HL-60/S4 treated with phorbol 12-myristate 13-acetate at 8.2 ng/mL for 4 days and 3 days (cell line): ENCODE data around the gene HSPA1B.
"Not testable (repeated sequence)": the region's sequence is repeated elsewhere in the genome, so short reads cannot be mapped to it uniquely, and the experiment has no call there.

ENCODE experiments used
- in situ Hi-C: fragments of 300-500 bp; cut with MboI; formaldehyde crosslinking; loops from 2 replicates; pipeline ENCODE4 v1.15.0; 2022; ENCODE audit warnings: low sequenced_read_pairs

Gene HSPA1B

DNA sequence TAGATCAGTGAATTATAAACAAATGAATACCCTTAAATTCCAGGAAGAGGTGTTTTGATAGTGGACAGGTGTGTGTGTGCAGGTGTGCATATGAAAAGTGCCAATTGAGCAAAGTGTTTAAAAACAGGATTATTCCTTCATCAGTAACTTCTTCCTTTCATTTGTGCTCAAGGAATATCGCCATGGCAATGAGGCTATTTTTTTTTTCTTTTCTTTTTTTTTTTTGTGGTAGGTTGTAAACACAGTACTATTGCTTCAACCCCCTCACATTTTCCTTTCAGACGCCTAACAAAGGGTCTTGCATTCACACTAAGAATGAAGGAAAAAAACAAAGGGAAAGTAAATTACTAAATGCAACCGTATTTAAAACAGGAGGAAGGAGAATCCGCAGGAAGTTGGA is 2.0 kb upstream of the HSPA1B start:
- in situ Hi-C loops = no loop called here

DNA sequence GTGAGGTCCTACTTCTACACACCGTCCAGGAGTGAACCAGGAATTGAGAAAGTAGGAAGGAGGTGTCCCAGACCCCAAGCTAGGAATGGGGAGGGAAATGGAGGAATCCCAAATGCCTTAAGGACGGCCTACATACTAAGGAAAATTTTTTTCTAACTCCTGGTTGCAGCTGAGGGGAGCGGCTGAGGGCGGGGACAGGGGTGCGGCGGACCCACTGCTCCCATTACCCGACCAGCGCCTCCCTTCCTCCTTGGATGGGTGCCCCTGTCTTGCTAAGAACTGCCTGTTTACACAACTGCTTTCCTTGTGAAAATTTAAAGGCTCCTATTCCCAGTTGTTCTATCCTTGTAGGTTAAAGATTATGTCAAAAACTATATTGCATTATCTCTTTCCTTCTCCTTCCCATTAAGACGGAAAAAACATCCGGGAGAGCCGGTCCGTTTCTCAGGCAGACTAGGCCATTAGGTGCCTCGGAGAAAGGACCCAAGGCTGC is 699 bp upstream of the HSPA1B start:
- in situ Hi-C loops = no loop called here

DNA sequence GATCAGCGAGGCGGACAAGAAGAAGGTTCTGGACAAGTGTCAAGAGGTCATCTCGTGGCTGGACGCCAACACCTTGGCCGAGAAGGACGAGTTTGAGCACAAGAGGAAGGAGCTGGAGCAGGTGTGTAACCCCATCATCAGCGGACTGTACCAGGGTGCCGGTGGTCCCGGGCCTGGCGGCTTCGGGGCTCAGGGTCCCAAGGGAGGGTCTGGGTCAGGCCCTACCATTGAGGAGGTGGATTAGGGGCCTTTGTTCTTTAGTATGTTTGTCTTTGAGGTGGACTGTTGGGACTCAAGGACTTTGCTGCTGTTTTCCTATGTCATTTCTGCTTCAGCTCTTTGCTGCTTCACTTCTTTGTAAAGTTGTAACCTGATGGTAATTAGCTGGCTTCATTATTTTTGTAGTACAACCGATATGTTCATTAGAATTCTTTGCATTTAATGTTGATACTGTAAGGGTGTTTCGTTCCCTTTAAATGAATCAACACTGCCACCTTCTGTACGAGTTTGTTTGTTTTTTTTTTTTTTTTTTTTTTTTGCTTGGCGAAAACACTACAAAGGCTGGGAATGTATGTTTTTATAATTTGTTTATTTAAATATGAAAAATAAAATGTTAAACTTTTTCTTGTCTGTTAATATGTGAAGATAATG is 2.2 kb downstream of the HSPA1B start:
- in situ Hi-C loops = no loop called here

DNA sequence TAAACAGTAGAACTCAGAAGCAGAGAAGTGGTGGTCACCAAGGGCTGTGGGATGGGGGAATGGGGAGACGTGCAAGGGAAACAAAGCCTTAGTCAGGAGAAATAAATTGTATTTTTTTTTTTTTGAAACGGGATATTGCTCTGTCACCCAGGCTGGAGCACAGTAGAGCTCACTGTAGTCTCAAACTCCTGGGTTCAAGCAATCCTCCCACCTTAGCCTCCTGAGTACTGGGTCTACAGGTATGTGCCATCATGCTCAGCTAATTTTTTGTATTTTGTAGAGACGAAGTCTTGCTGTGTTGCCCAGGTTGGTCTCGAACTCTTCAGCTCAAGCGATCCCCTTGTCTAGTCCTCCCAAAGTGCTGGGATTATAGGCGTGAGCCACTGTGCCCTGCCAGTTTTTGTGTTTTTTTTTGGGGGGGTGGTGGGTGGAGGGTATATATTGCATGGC is 3.4 kb downstream of the HSPA1B start:
- in situ Hi-C loops = no loop called here

DNA sequence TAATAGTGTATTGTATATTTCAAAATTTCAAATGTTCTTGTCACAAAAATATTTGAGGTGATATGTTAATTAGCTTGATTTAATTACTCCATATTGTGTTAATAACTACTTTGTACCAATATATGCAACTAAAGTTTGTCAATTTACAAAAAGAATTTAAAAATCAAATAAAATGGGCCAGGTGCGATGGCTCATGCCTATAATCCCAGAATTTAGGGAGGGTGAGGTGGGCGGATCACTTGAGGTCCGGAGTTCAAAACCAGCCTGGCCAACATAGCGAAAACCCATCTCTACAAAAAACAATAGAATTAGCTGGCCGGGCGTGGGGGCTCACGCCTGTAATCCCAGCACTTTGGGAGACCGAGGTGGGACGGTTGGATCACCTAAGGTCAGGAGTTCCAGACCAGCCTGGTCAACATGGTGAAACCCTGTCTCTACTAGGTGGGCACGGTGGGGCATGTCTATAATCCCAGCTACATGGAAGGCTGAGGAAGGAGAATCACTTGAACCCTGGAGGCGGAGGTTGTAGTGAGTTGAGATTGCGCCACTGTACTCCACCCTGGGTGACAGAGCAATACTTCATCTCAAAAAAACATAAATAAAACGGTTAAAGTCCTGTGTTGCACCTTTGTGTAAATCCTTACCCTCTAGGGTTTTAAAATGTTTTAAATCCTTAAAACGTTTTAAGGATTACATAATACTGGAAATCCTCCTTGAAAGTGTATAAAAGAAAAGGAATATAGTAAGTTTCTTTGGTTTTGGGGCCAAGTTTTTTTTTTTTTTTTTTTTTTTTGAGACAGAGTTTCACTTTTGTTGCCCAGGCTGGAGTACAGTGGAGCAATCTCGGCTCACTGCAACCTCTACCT is 4.0 kb downstream of the HSPA1B start:
- in situ Hi-C loops = no loop called here

DNA sequence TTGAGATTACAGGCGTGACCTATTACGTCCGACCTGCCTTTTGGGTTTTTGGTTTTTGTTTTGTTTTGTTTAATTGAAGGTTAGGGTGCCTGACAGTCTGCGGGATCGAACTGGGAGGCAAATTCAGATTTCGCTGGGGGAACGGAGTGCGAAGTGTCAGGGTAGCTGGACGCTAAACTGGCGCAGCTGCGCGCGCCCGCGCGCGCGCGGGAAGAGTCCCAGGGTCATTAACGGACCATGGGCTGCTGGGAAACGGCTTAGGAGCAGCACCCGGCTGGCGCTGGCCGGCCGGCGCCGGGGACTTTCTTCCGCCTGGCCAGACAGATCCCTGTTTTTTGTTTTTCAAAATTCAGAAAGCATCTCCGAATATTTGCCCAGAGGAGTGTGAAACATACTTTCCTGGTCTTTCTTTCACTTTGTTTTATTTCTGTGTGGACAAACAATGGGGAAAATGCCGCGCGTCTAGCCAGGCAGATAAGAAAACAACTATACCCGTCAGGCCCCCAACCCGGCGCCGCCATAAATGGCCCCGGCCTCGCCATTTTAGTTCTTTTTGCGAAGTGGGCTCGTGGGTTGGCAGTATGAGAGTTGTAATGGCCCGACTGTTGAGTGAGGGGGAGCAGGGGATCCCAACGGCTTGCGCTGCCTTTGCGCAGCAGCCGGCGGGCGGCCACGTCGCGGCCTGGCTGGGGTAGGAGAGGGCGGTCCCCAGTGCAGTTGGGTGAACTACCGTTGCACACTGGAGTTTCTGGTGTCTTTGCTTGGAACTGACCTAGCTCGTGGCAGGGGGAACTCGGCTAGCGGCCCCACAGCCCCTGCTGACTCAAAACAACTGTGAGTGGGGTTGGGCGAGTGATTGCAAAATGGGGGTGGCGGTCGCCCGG is 7.1 kb downstream of the HSPA1B start:
- in situ Hi-C loops = no loop called here

DNA sequence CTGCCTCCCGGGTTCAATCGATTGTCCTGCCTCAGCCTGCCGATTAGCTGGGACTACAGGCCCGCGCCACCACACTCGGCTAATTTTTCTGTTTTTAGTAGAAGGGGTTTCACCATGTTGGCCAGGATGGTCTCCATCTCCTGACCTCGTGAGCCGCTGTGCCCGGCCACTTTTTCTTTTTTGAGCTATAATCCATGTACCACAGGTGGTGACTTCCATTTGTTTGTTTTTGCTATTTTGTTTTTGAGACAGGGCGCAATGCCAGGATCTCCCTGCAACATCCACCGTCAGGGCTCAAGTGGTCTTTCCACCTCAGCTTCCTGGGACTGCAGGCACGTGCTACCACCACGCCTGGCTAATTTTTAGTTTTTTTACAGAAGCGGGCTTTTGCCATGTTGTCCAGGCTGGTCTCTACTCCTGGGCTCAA is 8.5 kb downstream of the HSPA1B start:
- in situ Hi-C loops = no loop called here

DNA sequence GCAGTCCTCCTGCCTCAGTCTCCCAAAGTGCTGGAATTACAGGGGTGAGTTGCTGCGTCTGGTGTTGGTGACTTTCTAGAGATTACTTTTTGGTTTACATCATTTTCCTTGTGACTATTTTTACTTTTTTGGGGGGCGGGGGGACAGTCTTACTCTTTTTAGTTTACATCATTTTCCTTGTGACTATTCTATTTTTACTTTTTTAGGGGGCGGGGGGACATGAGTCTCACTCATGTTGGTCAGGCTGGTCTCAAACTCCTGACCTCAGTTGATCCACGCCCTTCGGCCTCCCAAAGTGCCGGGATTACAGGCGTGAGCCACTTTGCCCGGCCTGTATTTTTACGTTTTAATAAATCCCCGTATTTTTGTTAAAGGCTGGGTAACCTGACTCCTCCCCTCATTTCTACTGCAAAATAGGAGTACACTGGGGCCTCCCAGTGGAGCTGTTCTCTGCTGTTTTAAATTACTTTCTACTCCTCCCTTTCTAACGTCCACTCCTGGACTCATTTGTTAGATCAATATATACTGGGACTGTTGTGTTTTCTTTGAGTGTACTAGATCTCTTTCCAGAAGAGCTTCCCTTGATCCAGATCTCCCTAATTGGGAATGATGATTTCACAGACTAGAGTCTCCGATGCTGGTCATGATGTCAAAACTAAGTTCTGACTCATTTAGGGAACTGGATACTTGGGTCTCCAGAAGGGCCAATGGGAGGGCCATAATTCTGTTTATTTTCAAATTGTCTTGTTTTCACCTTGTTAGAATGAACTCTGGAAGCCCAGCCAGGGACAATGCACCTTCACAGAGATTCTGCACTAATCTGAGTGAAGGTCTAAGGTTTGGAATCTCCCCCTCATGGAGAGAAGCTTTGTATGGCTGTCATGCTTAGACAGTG is 9.2 kb downstream of the HSPA1B start:
- in situ Hi-C loops = no loop called here

DNA sequence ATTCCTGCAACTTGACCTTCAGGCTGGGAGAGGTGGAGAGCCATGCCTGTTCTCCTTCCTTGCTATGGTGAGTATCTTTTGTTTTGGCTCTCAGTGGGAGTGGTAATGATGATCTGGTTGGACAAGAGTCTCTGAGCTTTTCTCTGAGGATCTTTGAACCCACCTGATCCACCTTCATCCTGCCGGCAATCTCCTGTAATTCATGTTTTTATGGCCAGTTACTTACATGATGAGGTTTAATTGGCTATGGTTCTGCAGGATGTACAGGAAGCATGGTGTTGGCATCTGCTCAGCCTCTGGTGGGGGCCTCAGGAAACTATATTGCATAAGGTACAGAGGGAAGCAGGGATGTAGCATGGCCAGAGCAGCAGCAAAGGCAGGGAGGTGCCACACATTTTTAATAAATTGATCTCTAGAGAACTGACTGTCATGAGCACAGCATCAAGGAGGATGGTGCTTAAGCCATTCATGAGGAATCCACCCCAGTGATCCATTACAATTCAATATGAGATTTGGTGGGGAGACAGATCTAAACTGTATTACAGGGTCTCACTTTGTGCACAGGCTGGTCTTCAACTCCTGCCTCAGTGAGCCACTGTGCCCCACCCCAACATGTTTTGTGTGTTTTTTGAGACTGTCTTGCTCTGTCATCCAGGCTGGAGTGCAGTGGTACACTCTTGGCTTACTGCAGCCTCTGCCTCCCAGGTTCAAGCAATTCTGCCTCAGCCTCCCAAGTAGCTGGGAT is 10.0 kb downstream of the HSPA1B start:
- in situ Hi-C loops = no loop called here

DNA sequence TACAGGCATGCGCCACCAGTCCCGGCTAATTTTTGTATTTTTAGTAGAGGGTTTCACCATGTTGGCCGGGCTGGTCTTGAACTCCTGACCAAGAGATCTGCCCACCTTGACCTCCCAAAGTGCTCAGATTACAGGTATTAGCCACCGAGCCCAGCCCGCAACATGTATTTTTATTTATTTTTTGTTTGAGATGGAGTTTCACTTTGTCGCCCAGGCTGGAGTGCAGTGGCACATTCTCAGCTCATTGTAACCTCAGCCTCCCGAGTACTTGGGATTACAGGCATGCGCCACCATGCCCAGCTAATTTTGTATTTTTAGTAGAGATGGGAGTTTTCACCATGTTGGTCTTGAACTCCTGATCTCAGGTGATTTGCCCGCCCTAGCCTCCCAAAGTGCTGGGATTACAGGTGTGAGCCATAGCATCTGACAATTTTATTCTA is 10.6 kb downstream of the HSPA1B start:
- in situ Hi-C loops = not testable (repeated sequence)

DNA sequence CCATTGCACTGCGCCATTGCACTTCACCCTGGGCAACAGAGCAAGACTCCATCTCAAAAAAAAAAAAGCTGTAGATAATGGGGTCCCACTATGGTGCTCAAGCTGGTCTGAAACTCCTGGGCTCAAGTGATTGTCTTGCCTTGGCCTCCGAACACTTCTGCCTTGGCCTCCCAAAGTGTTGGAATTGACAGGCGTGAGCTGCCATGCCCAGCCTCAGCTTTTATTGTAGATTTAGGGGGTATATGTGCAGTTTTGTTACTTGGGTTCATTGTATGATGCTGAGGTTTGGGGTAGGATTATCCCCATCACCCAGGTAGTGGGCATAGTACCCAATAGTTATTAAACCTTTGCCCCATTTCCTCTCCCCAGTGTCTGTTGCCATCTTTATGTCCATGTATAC is 11.4 kb downstream of the HSPA1B start:
- in situ Hi-C loops = no loop called here

DNA sequence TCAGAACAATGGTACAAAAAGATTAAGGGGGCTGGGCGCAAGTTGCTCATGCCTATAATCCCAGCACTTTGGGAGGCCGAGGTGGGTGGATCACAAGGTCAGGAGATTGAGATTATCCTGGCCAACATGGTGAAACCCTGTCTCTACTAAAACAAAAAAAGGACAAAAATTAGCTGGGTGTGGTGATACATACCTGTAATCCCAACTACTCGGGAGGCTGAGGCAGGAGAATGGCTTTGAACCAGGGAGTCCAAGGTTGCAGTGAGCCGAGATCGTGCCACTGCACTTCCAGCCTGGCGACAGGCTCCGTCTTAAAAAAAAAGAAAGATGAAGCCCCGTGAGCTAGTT is 12.2 kb downstream of the HSPA1B start:
- in situ Hi-C loops = not testable (repeated sequence)

DNA sequence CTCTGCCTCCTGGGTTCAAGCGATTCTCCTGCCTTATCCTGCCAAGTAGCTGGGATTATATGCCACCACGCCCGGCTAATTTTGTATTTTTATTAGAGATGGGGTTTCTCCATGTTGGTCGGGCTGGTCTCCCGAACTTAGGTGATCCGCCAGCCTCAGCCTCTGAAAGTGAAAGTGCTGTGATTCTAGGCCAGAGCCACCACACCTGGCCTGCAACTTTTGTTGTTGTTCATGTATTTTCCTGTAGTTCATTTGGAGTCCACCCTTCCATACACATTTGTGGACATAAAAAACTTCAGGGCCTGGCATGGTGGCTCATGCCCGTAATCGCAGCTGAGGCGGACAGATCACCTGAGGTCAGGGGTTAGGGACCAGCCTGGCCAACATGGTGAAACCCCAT is 14.5 kb downstream of the HSPA1B start:
- in situ Hi-C loops = no loop called here

DNA sequence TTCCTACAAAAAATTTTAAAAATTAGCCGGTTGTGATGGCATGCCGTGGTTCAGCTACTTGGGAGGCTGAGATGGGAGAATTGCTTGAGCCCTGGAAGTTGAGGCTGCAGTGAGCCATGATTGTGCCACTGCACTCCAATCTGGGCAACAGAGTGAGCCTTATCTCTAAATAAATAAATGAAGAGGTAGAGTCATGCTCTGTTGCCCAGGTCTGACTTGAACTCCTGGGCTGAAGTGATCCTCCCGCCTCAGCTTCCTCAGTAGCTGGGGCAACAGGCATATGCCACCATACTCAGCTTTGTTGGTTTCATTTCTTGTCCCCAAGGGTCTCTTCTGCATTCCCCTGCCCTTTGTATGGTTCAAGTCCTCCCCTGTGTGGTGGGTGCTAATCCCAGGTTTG is 17.0 kb downstream of the HSPA1B start:
- in situ Hi-C loops = no loop called here

DNA sequence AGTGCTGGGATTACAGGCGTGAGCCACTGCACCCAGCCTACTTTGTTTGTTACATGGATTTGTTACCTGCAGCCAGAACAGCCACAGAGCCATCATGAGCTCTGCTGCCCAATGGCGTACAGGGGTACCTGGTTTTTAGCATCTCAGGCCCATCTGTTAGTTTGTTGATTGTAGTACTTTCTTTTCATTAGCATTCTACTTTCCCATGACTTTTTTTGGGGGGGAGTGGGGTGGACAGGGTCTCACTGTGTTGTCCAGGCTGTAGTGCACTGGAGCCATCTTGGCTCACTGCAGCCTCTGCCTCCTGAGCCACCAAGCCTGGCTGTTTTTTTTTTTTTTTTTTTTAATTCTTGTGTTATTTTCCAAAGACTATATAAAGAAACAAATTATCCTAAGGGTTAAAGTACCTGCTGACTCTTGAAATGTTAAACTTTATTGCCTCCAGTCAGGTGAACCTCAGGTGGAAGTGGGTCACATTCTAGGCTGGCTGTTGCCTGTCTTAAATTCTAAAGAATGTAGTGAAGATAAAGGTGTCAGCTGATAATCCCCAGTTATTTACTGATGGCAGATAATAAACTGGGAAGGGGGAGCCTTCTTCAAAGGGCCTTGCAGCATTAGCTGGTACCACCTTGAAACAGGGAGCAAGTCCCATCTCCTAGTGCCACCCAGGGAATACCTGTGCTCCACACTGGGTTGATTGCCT is 19.9 kb downstream of the HSPA1B start:
- in situ Hi-C loops = no loop called here

DNA sequence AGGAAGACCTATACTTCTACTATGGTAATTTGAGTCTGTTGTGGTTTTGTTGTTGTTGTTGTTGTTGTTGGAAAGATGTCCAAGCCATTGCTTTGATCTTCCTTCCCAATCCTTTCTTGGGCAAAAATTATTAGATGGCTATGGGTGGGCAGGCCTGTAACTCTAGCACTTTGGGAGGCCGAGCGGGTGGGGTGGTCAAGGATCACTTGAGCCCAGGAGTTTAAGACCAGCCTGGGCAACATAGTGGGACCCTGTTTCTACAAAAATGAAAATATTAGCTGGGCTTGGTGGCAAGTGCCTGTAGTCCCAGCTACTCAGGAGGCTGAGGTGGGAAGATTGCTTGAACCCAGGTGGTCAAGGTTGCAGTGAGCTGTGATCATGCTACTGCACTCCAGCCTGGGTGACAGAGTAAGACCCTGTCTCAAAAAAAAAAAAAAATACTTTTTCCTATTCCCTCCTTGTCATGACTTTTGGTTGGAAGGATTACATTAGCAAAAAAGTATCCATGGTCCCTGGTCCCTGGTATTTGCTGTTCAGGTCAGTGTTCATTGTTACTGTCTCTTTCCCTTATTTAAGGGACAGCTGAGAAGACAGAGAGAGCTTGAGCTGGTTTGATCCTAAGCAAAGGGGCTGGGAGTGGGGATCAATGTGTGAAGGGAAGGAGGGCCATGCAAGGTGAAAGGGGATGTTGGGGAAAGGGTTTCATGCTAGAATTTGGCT is 23.4 kb downstream of the HSPA1B start:
- in situ Hi-C loops = no loop called here

DNA sequence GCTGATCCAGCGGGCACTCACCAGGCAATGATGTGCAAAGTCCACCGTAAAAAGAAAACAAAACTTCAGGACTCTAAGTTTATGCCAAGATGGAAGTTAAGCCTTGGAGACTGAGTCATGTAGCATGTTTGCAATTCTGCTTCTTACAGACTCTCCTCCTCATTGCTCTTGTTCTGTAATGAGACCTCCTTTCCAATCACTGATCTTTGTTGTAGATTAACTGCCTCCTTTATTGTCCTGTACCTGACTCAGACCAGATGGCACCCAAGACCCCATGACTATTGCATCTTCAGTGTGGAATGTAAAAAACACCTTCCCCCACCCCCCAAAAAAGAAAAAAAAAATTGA is 23.9 kb downstream of the HSPA1B start:
- in situ Hi-C loops = no loop called here

DNA sequence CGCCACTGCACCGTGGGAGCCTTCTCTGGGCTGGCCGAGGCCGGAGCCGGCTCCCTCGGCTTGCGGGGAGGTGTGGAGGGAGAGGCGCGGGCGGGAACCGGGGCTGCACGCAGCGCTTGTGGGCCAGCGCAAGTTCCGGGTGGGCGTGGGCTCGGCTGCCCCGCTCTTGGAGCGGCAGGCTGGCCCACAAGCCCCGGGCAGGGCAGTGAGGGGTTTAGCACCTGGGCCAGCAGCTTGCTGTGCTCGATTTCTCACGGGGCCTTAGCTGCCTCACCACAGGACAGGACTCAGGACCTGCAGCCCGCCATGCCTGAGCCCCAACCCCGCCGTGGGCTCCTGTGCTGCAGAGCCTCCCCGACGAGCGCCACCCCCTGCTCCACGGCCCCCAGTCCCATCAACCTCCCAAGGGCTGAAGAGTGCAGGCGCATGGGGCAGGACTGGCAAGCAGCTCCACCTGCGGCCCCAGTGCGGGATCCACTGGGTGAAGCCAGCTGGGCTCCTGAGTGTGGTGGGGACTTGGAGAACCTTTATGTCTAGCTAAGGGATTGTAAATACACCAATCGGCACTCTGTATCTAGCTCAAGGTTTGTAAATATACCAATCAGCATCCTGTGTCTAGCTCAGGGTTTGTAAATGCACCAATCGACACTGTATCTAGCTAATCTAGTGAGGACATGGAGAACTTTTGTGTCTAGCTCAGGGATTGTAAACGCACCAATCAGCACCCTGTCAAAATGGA is 24.6 kb downstream of the HSPA1B start:
- in situ Hi-C loops = not testable (repeated sequence)
